Left lung (tissue), 10 donors: ENCODE data around the gene PXK. TPM values are rescaled to one million over a fixed set of nuclear protein-coding genes. Genes with fewer than 3 reads are reported as not detected.

Source experiments
- ATAC-seq: fragments of 200-7000 bp; cut with Tn5 transposase; one replicate; pipeline ENCODE4 v1.9.1; 2020; ENCODE audit warnings: moderate library complexity
- DNase-seq, 4 donors: peaks; one replicate each; pipeline ENCODE4 v3.0.0-alpha.2; 2013 to 2020
- H3K27ac ChIP-seq, 2 donors: fragments of 200-600 bp; sonication (generic) in 1 of 2; one replicate each; pipeline versions ENCODE4 v1.5.0 to v1.8.0; 2020 to 2021
- H3K27me3 ChIP-seq, 2 donors: fragments of 200-600 bp; sonication (generic) in 1 of 2; one replicate each; pipeline versions ENCODE4 v1.5.0 to v1.8.0; 2020 to 2021
- H3K36me3 ChIP-seq, 2 donors: fragments of 200-600 bp; sonication (generic) in 1 of 2; one replicate each; pipeline versions ENCODE4 v1.5.0 to v1.8.0; 2020 to 2021
- H3K4me1 ChIP-seq, 2 donors: fragments of 200-600 bp; one replicate each; pipeline ENCODE4 v1.8.0; 2021
- H3K4me3 ChIP-seq, 2 donors: fragments of 200-600 bp; sonication (generic) in 1 of 2; one replicate each; pipeline versions ENCODE4 v1.5.0 to v1.8.0; 2020 to 2021; ENCODE audit warnings: mild to moderate bottlenecking in 1 of 2
- H3K9me3 ChIP-seq, 2 donors: fragments of 200-600 bp; sonication (generic) in 1 of 2; one replicate each; pipeline versions ENCODE4 v1.5.0 to v1.8.0; 2020 to 2021
- intact Hi-C, 2 donors: fragments of 100-400 bp; cut with DNase I; formaldehyde crosslinking; loops; one replicate each; pipeline versions ENCODE4 v1.11.2 to v1.14.2; 2022
- polyA plus RNA-seq, 6 donors: library from polyadenylated mRNA; unstranded; fragments of 120-200 nt; gene quantifications; one replicate each; pipeline ENCODE4 v1.2.1, GENCODE V29; 2013; ENCODE audit not compliant: insufficient read length in 6 of 6
- total RNA-seq, 2 donors: library from RNA; stranded (reverse); fragmentation: NEBNext Ultra II Directional; extraction: Animal tissue kit (Norgen Biotek cat#: 25700); gene quantifications; one replicate each; pipeline ENCODE4 v1.2.1, GENCODE V29; 2021
- TF ChIP-seq, protein P1 (sequence below), 2 donors: fragments of 200-600 bp; sonication (generic) in 1 of 2; IDR thresholded peaks; one replicate each; pipeline versions ENCODE4 v1.5.0 to v1.8.0; 2021; ENCODE audit warnings: antibody characterized with exemption in 2 of 2
- donor health status: DM: no; HTN: yes; CAD: no.
- donor health status: DM: no; HTN: no; CAD: no.

PXK gene
- total and polyA plus RNA-seq, 8 donors, result 19.0 to 42.3 (median 34.0) TPM

DNA sequence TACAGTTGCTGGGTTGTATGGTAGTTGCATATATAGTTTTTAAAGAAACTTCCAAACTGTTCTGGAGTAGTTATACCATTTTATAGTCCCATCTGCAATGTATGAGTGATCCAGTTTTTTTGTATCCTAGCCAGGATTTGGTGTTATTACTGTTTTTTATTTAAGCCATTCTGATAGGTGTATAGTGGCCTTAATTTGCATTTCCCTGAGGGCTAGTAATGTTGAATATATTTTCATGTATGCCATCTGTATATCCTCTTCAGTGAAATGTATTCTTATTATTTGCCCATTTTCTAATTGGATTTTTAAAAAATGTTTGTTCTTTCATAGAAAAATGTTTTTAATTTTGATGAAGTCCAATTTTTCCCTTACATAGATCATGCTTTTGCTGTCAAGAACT lies 29.2 kb downstream of the PXK start:
- intact Hi-C loops, result no loop called here

DNA sequence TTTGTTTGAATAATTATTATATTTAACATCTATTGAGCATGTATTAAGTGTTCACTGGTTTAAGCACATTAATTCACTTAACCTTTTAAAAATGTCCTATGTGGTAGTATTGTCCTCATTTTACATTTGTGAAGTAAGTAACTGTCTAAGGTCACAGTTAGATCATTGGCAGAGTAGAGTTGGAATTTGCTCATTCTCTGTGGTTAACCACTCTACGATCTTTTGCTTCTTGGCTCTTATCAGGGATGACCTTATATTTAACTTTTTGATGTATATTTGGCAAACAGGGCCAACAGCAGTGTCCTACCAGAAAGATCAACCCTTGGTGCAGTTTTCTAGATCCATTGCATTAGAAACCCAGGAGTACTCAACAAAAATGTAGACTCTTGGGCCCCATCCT lies 34.0 kb downstream of the PXK start:
- DNase-seq, result no peak
- intact Hi-C loops, result no loop called here
- Histone ChIP-seq H3K9me3 (no peaks in the 10 kb centered on the region), H3K4me3 (no peak overlapping the region), H3K4me1 (no peaks in the 10 kb centered on the region), H3K27ac (no peak overlapping the region), H3K27me3 (no peaks in the 10 kb centered on the region), H3K36me3 (no peaks in the 10 kb centered on the region)
- TF ChIP-seq, protein P1, sequence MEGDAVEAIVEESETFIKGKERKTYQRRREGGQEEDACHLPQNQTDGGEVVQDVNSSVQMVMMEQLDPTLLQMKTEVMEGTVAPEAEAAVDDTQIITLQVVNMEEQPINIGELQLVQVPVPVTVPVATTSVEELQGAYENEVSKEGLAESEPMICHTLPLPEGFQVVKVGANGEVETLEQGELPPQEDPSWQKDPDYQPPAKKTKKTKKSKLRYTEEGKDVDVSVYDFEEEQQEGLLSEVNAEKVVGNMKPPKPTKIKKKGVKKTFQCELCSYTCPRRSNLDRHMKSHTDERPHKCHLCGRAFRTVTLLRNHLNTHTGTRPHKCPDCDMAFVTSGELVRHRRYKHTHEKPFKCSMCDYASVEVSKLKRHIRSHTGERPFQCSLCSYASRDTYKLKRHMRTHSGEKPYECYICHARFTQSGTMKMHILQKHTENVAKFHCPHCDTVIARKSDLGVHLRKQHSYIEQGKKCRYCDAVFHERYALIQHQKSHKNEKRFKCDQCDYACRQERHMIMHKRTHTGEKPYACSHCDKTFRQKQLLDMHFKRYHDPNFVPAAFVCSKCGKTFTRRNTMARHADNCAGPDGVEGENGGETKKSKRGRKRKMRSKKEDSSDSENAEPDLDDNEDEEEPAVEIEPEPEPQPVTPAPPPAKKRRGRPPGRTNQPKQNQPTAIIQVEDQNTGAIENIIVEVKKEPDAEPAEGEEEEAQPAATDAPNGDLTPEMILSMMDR (IDR thresholded peaks at IDR 0.05), result no peak
- no peak for ATAC-seq

More for the DNA sequence above, 29.2 kb downstream of the PXK start:
- Histone ChIP-seq H3K27me3 (no peaks in the 10 kb centered on the region), H3K4me3 (no peak overlapping the region), H3K4me1 (peaks cover 0 to 4% of the 10 kb centered on the region in 2 donors), H3K27ac (no peak overlapping the region), H3K9me3 (no peaks in the 10 kb centered on the region), H3K36me3 (no peaks in the 10 kb centered on the region)
- TF ChIP-seq, protein P1 (IDR thresholded peaks at IDR 0.05), result no peak
- DNase-seq, result no peak
- no peak for ATAC-seq

DNA sequence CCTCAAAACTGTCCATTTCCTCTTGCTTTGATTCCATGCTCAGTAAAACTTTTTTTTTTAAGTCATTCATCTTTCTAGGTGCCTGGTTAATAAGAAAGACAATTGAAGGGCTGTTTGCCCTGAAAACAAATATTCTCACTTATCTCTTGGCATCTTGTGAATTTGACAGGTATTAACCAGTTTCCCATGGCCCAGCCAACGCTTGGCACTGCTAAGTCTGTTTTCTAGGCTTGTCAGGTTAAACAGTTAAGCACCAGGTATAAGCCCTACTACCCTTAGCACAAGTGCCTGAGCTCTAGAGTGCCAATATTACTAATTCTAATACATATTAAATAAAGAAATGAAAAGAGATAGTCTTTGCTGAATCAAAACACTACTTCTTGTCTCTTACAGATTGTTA lies 36.3 kb downstream of the PXK start:
- intact Hi-C loops, result no loop called here

DNA sequence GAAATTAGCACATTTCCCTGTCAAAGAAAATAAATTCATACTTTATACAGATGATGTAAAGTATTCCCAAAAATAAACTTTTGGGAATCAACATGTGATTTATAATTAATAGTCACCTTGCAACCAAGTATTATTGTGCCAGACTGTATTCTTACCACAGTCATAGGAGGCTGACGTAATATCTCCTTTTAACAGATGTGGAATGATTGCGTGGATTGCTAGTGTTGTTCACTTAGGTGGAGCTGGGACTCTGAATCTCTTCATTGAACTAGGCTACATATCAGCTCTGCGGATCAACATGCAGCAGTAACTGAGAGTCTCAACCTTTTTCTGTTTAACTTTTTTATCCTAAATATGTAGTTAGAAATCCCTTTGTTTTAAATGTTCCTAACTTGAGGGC lies 37.2 kb downstream of the PXK start:
- H3K4me1 ChIP-seq, result no peaks in the 10 kb centered on the region
- TF ChIP-seq, protein P1 (IDR thresholded peaks at IDR 0.05), result no peak
- ATAC-seq, result no peak
- intact Hi-C loops, result no loop called here
- H3K27ac ChIP-seq, result no peak overlapping the region
- H3K36me3 ChIP-seq, result no peaks in the 10 kb centered on the region
- no peaks in the 10 kb centered on the region for H3K27me3 ChIP-seq
- H3K9me3 ChIP-seq, result no peaks in the 10 kb centered on the region
- H3K4me3 ChIP-seq, result no peak overlapping the region
- no peak for DNase-seq

More for the DNA sequence above, 36.3 kb downstream of the PXK start:
- no peaks in the 10 kb centered on the region for H3K27me3 ChIP-seq
- TF ChIP-seq, protein P1 (IDR thresholded peaks at IDR 0.05), result no peak
- H3K9me3 ChIP-seq, result no peaks in the 10 kb centered on the region
- H3K27ac ChIP-seq, result no peak overlapping the region
- H3K4me1 ChIP-seq, result no peaks in the 10 kb centered on the region
- H3K36me3 ChIP-seq, result no peaks in the 10 kb centered on the region
- H3K4me3 ChIP-seq, result no peak overlapping the region
- DNase-seq (no peak), ATAC-seq (no peak)

DNA sequence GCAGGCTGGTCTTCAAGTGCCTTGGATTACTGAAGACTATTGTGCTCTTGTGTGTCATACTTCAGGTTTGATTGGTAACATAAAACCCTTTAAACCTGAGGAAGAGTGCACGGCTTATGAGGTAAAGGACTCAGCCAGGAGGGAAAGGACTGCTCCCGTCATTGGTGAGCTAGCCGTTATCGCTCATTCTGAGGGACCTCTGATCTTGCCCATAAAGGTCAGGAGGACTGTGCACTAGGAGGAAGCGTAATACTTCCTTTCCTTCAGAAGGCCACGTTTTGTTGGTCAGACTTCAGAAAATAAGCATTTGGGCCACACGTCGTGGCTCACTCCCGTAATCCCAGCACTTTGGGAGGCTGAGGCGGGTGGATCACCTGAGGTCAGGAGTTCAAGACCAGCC lies 37.7 kb downstream of the PXK start:
- TF ChIP-seq, protein P1 (IDR thresholded peaks at IDR 0.05), result no peak
- no peak for ATAC-seq
- DNase-seq, result no peak
- H3K27ac ChIP-seq, result peak overlapping the region in 1 of 2 donors; percentile 1
- no peaks in the 10 kb centered on the region for H3K27me3 ChIP-seq
- no peaks in the 10 kb centered on the region for H3K4me1 ChIP-seq
- H3K36me3 ChIP-seq, result no peaks in the 10 kb centered on the region
- H3K4me3 ChIP-seq, result no peak overlapping the region
- intact Hi-C loops, result no loop called here
- H3K9me3 ChIP-seq, result no peaks in the 10 kb centered on the region
